Activated CD4-positive, CD25-positive, alpha-beta regulatory T cell treated with anti-CD3 and anti-CD28 coated beads, Interleukin-2, amount 50 U/mL, for 72 hours (primary cell): ENCODE data around the gene PLIN5.

Experiments
- DNase-seq: peaks from one replicate; pipeline ENCODE4 v3.0.0; 2021

Gene PLIN5

GRCh38 chr19:4521170-4521887 lies 13.7 kb downstream of the PLIN5 start:
- no peak for DNase-seq

DNA sequence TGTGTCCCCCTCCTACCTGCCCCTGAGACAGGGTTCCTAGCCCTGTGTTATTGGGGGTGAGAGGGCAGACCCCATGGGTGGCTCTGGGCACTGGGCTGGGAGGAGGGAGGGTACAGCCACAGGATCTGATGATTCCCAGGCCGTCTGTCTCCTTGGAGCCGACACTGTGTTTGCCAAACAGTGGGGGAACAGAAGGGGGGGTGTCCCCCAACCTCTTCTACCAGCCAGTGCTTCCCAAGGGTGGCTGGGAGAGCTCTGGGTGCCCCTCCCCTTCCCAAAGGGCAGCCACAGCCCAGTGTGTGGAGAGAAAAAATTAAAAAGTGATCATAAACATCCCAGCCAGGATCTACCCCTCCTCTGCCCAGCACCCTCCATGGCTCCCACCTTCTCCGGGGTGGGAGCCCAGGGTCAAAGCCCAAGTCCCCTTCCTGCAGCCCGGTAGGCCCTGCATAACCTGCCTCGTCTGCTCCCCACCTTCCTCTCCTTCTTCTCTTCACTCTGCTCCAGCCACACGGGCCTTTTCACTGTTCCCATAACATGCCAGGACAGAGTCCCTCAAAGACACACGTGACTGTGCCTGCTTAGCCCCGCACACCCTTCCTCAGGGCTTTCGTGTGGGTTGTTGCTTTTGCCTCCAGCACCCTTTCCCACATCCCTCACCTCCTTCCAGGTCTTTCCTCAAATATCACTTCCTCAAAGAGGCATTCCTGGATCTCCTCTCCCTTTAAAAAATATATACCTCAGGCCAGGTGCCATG lies 15.3 kb downstream of the PLIN5 start:
- no peak for DNase-seq

GRCh38 chr19:4519172-4519496 lies 15.9 kb downstream of the PLIN5 start:
- DNase-seq: no peak

DNA sequence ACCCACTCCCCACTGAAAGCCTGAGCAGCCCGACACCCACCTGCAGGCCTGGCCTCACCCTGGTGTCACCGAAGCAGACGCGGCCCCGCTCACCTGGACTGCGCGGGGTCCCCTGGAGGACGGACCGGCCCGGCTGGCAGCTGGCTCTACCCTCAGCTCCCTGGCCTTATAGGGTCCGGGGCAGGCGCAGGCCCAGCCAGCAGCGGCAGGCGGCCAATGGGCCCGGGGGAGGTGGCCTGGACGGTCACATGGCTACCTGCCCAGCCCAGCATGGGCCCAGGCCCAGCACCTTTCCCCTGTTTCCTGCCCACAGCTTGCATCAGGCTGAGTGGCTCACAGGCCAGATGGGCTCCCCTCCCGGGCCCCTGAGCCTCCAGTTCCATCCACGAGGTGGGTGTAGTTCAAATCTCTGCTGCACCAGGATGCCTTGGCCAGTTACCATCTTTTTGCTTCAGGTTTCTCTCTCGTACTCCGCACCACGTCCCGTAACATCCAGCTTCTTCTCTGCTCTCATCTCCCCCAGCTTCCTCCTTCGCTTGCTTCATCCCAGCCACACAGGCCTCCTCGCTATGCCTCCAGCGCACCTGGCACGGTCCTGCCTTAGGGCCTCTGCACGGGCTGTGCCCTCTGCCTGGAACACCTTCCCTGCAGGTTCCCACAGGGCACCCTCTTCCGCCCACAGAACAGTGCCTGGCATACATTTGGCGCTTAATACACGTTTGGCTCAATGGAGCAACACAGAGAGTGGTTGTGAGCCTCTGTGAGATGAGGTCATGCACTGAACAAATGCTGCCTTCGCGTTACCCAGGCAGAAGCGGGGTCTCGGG lies 16.5 kb downstream of the PLIN5 start, which contains the start of gene PLIN4:
Gene PLIN4 (minus strand): TSS at position 142 of the 827 bp plus-strand sequence. CDS start 214 bp downstream, outside the sequence.
- no peak for DNase-seq

- DNase-seq: no peak
Observed at GRCh38 chr19:4517451-4518057, 17.5 kb downstream of the PLIN5 start.

DNA sequence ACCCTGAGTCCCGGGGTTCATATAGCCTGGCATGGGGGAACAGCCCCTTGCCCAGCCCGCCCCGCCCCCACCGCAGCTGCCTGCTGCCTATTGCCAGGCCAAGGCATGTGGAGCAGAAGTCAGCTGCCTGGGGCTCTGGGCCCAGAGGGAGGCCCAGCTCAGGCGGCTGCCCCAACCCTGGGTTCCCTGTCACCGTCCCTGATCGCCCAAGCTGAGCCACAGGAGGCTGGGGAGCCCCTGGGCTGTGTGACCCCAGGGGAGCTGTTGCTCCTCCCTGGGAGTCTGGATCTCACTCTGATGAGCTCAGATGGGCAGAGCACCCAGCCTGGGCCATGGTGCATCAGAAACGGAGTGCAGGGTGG lies 18.1 kb downstream of the PLIN5 start:
- DNase-seq: no peak

- DNase-seq: no peak
Observed at GRCh38 chr19:4516199-4516938, 18.7 kb downstream of the PLIN5 start.

- DNase-seq: no peak
Observed at GRCh38 chr19:4515732-4516131, 19.3 kb downstream of the PLIN5 start.

- DNase-seq: no peak
Observed at GRCh38 chr19:4513248-4513647, 21.8 kb downstream of the PLIN5 start.

GRCh38 chr19:4512070-4512469 lies 23.0 kb downstream of the PLIN5 start:
- DNase-seq: no peak

GRCh38 chr19:4511300-4512054 lies 23.5 kb downstream of the PLIN5 start:
- DNase-seq: no peak

DNA sequence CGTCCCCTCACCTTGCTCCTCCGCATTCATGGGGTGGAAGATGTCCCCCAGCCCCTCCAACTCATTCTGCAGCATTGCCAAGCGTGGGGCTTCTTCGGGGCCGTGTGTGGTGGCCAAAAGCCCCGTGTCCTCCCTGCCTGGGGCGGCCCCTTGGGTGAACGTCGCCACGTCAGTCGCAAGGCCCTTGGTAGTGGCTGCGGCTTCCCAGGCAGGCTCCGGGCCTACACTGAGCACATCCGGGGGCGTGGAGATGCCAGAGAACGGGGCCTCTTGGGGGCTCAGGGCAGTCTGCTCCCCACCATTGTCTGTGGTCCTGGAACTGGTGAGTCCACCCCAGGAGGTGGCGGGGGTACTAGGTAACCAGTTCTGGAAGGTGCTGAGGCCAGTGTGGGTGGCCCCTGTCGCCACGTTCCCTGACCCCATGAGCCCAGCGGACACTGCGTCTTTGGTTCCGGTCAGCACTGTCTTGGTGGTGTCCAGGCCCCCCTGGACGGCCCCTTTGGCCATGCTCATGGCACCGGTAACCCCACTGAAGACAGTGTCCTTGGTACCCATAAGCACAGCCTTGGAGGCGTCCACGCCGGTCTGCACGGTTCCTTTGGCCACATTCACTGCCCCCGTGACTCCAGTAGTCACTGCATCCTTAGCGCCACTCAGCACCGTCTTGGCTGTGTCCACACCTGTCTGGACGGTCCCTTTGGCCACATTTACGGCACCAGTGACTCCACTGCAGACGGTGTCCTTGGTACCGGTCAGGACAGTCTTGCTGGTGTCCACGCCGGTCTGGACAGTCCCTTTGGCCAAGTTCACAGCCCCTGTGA lies 24.4 kb downstream of the PLIN5 start:
- DNase-seq: no peak

DNA sequence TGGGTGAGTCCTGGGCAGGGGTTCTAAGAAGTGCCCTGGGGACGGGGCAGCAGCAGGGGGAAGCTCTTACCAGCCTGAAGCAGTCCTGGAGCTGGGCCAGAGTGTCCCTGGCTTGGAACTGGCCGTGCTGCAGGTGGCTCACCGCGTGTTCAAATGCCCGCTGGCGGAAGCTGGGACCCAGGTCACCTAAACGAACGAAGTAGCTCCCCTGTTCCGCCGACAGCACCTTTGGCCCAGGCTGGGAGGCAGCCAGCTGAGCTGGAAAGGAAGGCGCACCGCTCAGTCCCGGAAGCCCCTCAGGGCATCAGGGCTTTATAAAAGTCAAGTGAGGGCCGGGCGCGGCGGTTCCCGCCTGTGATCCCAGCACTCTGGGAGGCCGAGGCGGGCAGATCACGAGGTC lies 26.3 kb downstream of the PLIN5 start:
- no peak for DNase-seq

DNA sequence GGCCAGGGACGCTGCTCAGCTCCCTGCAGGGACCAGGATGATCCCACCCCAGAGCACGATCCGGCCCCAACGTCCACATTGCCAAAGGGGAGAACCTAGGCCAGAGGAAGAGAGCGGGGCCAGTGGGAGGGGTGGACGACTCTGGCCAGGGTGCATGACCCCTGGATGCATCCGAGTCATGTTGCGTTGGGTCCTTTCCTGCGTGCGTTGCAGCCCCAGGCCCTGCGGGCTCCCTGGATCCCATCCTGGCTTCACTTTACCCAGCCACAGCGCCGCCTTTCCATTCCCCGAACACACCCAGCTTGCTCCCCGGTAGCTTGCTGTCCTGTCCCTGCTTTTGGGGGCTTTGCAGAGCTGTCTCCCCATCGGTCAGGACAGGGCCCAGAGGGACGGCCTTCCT lies 27.2 kb downstream of the PLIN5 start:
- no peak for DNase-seq

DNA sequence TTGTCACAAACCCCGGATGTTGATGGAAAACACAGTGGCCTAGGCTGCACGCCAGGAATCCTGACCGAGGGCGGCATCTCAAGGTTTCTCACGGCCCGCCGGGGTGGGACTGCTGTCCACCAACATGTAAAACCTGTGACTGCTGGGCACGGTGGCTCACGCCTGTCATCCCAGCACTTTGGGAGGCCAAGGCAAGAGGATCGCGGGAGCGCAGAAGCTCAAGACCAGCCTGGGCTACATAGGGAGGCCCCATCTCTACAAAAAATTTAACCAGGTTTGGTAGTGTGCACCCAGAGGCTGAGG lies 27.9 kb downstream of the PLIN5 start:
- no peak for DNase-seq

DNA sequence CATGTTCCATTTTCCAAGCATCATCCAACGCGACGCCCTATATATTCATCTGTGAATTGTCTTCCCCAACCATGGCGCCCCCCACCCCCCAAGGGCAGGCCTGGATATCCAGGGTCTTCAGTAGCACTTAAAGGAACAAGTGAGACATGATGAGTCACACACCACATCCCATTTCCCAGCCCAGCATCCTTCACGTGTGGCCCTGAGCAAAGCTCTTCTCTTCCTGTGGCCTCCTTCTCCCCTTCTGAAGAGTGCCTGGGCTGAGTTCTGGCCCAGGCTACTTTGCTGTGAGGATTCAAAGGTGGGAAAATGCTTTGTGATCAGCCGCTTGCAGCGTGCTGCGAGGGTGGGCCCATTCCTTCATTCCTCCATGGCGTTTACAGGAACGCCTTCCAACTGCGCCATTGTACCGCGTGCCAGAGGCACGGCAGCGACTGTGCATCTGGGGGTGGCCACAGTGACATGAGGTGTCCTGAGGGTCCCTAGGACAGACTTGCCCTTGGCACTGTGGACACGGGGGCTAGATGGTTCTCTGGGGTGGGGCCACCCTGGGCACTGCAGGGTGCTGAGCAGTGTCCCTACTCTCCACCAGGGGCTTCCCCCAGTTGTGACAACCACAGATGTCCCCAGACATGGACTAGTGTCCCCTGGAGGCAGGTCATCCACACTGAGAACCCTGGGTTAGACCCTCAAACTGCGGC lies 28.4 kb downstream of the PLIN5 start:
- DNase-seq: no peak

DNA sequence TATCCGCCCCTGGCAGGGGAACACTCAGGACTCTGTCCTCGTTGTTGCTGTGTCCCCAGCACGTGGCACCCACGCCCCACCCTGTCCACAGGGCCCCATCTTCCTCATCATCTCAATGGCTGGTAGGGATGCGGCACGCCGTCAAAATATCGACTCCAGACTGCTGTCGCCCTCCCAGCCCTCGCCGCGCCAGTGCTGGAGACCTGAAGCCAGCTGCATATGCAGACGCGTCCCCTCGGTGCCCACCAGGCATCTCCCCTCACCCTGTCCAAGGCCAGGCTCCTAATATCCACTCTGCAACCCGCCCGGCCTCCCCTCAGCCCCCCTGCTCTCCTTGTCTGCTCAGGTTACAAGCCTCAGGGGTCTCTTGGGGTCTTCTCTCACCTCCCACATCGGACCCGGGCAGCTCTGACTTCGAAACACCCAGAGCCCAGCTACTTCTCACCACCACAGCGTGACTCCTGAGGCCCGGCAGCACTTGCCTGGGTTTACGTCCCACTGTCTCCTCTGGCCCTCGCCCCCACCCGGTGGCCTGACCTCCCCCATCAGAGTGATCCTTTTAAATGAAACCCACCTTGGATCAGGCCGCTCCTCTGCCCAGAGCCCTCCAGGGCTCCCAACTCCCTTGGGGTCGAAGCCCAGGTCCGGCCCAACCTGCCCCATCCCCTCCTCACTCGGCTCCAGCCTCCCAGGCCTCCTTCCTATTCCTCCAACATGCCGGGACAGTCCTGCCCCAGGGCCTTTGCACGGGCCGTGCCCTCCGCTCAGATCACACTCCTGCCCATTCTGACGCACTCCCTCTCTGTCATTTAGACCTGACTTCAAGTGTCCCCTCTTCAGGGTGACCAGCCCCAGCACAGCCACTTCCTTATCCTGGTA lies 29.2 kb downstream of the PLIN5 start:
- DNase-seq: no peak

- DNase-seq: no peak
Observed at GRCh38 chr19:4504891-4505569, 30.0 kb downstream of the PLIN5 start.

DNA sequence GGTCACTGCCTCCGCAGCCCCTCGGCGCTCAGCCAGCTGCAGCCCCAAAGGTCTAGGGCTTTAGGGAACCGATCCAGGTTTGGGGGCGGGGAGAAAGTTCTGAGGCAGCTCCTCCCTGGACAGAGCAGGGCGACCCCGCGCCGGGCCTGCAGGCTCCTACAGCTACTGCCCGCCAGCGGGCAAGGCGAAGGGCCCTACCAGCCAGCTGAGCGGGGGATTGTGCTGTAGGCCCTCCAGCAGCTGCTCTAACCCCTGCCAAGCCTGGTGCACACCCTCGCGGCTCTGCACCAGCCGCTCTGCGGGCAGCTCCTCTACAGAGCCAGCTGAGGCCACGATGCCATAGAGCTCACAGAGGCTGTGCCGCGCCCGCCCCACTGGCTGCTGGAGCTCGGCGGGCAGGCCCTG lies 30.7 kb downstream of the PLIN5 start:
- DNase-seq: no peak
